ENCODE measurements around the gene INTS13.
"Not testable (repeated sequence)": the region's sequence is repeated elsewhere in the genome, so short reads cannot be mapped to it uniquely, and the experiment has no call there.

The INTS13 gene

GRCh38 chr12:26868447-26869103, 69.2 kb downstream of the INTS13 start:
- no peak for DNase-seq

- no peak for DNase-seq
Observed at GRCh38 chr12:26867080-26867479, 70.7 kb downstream of the INTS13 start.

GRCh38 chr12:26863515-26863914, 74.3 kb downstream of the INTS13 start:
- DNase-seq: no peak

DNA sequence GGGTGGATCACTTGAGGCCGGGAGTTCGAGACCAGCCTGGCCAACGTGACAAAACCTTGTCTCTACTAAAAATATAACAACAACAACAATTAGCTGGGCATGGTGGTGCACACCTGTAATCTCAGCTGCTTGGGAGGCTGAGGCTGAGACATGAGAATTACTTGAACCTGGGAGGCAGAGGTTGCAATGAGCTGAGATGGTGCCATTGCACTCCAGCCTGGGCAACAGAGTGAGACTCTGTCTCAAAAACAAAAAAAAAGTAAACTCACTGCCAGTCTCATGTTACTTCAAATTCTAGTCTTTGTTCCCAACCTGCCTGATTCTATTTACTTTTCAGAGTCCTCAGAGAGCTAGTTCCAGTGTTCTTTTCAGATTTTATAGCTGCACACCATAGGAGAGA, 75.0 kb downstream of the INTS13 start:
- not testable (repeated sequence) for DNase-seq

GRCh38 chr12:26861690-26862089, 76.1 kb downstream of the INTS13 start:
- DNase-seq: no peak

DNA sequence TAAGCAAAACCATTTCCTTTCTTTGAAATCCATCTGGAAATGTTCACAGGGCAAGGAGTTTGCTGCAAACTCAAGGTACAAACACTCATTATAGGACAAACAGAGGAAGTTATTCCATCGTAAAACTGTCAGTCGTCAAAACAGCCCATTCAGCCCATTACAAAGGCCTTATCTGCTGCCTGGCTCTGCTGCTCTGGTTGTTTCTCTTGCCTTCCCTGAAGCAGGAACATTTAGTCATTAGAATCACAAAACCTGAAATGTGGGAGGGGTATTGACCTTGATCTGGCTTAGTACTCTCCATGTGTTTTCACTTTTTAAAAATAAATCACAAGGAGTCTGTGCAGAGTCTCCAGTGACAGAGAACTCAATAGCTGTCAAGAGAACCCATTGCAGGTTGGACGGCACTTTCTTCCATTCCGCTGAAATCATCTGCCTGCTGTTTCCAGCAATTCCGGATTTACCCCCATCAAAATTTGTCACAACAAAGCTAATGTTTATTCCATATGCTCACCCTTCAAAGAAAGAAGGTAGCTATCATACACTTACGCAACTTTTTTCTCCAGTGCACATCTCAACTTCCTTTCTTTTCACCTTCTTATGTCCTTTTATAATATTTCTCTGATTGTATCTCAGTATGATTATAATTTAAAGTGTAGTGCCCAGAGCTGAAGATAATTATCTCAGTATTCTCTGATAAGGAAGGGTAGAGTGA, 80.2 kb downstream of the INTS13 start:
- no peak for DNase-seq

DNA sequence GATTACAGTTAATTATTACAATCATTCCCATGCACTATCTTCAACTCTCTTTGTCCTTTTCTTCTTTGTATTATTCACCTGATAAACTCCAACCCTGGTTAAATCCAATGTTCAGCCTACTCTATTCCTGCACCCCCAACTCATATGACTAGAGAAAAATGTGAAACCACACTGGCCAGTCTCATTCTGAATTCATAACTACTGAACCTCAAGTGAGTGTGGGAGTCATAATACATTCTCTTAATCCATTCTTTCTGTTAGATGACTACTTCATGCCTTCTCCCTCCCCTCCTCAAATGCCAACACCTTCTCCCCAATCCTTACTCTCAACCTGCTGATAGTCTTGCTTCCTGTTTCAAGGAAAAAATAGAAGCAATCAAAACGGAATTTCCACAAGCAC, 82.4 kb downstream of the INTS13 start:
- no peak for DNase-seq

Measured in stimulated activated naive CD4-positive, alpha-beta T cell treated with Interleukin-2 at 50 U/mL for 16 hours (primary cell).